ENCODE measurements around the gene RAB13.

RAB13 gene

DNA sequence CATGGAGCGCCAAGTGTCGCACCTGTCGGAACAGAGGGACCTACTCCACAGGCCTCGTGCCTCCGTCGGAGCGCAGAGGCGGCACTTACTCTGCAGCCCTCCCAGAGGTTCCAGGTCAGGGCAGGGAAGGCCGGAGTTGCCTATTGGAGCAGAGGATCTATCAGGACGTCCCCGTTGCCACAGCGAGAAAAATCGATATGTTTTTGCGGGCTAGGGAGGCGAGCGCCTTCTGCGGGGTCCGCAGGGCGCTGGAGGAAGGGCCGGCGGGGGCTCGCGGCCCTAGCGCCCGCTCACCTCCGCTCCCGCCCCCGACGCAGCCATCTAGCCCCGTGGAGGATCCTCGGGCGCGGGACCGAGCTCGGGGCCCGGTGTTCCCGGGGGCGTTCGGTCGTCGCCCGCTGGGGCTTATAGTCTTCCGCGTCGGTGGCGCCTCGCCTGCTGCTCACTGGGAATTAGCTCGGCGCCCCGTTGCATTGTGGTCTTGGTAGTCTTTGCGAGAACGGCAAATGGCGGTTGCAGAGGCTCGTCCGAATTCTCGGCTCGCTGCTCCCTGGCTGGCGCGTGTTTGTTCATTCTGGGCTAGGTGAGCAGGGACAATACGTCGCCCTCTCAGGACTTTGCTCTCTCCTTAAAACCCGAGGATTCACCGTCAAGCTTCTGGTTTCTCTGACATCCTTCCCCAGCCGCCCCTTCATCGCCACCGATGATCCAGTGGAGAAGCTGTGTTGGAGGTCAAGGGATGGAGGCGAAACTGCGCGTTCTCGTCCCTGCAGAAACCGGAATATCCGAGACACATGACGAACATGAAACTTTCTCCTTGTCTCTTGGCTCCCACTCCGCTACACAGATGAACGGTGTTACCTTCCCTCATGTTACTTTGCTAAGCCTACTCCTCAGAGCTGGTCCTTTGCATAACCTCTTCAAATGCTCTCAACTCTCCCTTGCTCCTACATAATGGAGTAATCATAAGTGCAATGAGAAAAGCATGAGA lies 8.6 kb downstream of the RAB13 start, which contains the start of gene JTB:
JTB (minus strand) TSS at position 425 of the 991 bp plus-strand sequence; CDS start at position 3, 422 bp downstream.
- Histone ChIP-seq H4K8ac (ENCODE audit: low read depth, low read length) (no peak within 1 kb of the TSS), H3K4me3 (ENCODE audit: low read length) (peak within 1 kb of the TSS; percentile 93), H3K79me2 (ENCODE audit: control insufficient read depth, insufficient read depth, low read length) (peaks cover 11% of the 10 kb centered on the region), H2AK5ac (ENCODE audit: low read length) (no peak within 1 kb of the TSS), H3K27ac (ENCODE audit: low read depth, low read length) (peak within 1 kb of the TSS; percentile 70), H3K18ac (ENCODE audit: low read length) (peak within 1 kb of the TSS; percentile 57), H2BK15ac (replicated peaks; ENCODE audit: low read depth) (no peak within 1 kb of the TSS), H3K4ac (ENCODE audit: low read depth, low read length) (no peak within 1 kb of the TSS), H3K4me2 (ENCODE audit: low read length) (peak within 1 kb of the TSS; percentile 97), H4K5ac (ENCODE audit: low read length) (no peak within 1 kb of the TSS), H2BK120ac (ENCODE audit: low read depth, low read length) (no peak within 1 kb of the TSS), H3K56ac (ENCODE audit: low read length) (peak within 1 kb of the TSS; percentile 88), H3K4me1 (ENCODE audit: control insufficient read depth, low read depth, low read length) (no peaks in the 10 kb centered on the region), H3K9ac (ENCODE audit: low read length) (peak within 1 kb of the TSS; percentile 85), H3K79me1 (ENCODE audit: low read length) (peaks cover 3% of the 10 kb centered on the region), H2BK5ac (ENCODE audit: low read length) (no peak within 1 kb of the TSS), H3K23ac (ENCODE audit: low read length) (no peak within 1 kb of the TSS), H3K27me3 (ENCODE audit: insufficient read depth, low read length, poor library complexity) (no peaks in the 10 kb centered on the region), H3K36me3 (ENCODE audit: control insufficient read depth, insufficient read depth, low read length) (peaks cover 9% of the 10 kb centered on the region)
- no CpG with 5 or more reads among the region's 75 CpGs for WGBS (ENCODE audit: extremely low coverage, insufficient coverage, low lambda C conversion rate)
- peak; percentile 92 for DNase-seq

DNA sequence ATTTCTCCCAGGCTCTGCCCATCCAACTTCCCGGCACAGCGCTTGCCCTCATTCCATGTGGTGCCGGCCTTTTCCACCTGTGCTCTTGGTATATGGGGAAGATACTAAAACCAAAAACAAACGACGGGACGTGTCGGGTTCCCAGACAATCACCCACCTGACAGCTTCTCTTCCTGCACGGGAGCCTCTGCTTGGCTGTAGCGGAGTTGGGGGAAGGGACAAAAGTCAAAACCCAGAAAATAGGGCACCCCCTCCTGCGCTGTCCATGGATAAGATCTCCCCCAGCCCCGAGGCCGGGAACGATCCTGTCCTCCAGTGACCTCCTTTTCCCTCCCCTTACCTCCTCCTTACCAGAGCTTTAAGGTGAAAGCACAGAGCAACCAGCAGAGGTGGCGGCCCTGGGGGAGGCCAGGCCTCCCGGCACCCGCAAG lies 9.3 kb downstream of the RAB13 start:
- Histone ChIP-seq H2AK5ac (ENCODE audit: low read length) (no peak overlapping the region), H3K4me2 (ENCODE audit: low read length) (peak overlapping the region; percentile 55), H2BK120ac (ENCODE audit: low read depth, low read length) (no peak overlapping the region), H3K9ac (ENCODE audit: low read length) (peak overlapping the region; percentile 85), H3K79me1 (ENCODE audit: low read length) (peaks cover 3% of the 10 kb centered on the region), H3K27me3 (ENCODE audit: insufficient read depth, low read length, poor library complexity) (no peaks in the 10 kb centered on the region), H3K27ac (ENCODE audit: low read depth, low read length) (peak overlapping the region; percentile 70), H2BK5ac (ENCODE audit: low read length) (no peak overlapping the region), H3K18ac (ENCODE audit: low read length) (peak overlapping the region; percentile 57), H4K8ac (ENCODE audit: low read depth, low read length) (no peak overlapping the region), H3K79me2 (ENCODE audit: control insufficient read depth, insufficient read depth, low read length) (peaks cover 11% of the 10 kb centered on the region), H3K4me3 (ENCODE audit: low read length) (peak overlapping the region; percentile 93), H3K23ac (ENCODE audit: low read length) (no peak overlapping the region), H4K5ac (ENCODE audit: low read length) (no peak overlapping the region), H3K4me1 (ENCODE audit: control insufficient read depth, low read depth, low read length) (no peaks in the 10 kb centered on the region), H2BK15ac (replicated peaks; ENCODE audit: low read depth) (no peak overlapping the region), H3K56ac (ENCODE audit: low read length) (peak overlapping the region; percentile 88), H3K4ac (ENCODE audit: low read depth, low read length) (no peak overlapping the region), H3K36me3 (ENCODE audit: control insufficient read depth, insufficient read depth, low read length) (peaks cover 9% of the 10 kb centered on the region)
- no peak for DNase-seq
- no CpG with 5 or more reads among the region's 16 CpGs for WGBS (ENCODE audit: extremely low coverage, insufficient coverage, low lambda C conversion rate)

DNA sequence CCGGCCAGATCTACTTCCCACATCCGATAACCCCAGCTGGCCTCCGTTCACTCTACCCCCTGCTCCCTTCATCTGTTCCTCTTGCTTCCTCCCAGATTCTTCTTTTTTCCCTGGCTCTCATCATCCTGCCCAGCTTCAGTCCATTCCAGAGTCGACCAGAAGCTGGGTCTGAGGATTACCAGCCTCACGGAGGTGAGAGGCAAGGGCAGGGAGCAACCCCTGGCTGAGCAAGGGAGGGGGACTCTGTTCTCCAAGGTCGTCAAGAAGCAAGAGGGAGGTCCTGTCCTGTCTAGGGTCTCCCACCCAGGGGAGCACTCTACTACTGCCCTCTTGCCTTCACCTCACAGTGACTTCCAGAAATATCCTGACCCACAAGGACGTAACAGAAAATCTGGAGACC lies 12.6 kb downstream of the RAB13 start:
- no peaks in the 10 kb centered on the region for H3K4me1 ChIP-seq (ENCODE audit: control insufficient read depth, low read depth, low read length)
- H4K5ac ChIP-seq (ENCODE audit: low read length) = no peak overlapping the region
- H3K9ac ChIP-seq (ENCODE audit: low read length) = no peak overlapping the region
- no peak overlapping the region for H3K4me2 ChIP-seq (ENCODE audit: low read length)
- no peak overlapping the region for H3K27ac ChIP-seq (ENCODE audit: low read depth, low read length)
- H2BK15ac ChIP-seq (replicated peaks; ENCODE audit: low read depth) = no peak overlapping the region
- H4K8ac ChIP-seq (ENCODE audit: low read depth, low read length) = no peak overlapping the region
- no peaks in the 10 kb centered on the region for H3K27me3 ChIP-seq (ENCODE audit: insufficient read depth, low read length, poor library complexity)
- DNase-seq = no peak
- H2BK5ac ChIP-seq (ENCODE audit: low read length) = no peak overlapping the region
- no peak overlapping the region for H3K4me3 ChIP-seq (ENCODE audit: low read length)
- H3K18ac ChIP-seq (ENCODE audit: low read length) = no peak overlapping the region
- H3K56ac ChIP-seq (ENCODE audit: low read length) = no peak overlapping the region
- peaks cover 5% of the 10 kb centered on the region for H3K79me1 ChIP-seq (ENCODE audit: low read length)
- no CpG with 5 or more reads among the region's 7 CpGs for WGBS (ENCODE audit: extremely low coverage, insufficient coverage, low lambda C conversion rate)
- no peak overlapping the region for H2BK120ac ChIP-seq (ENCODE audit: low read depth, low read length)
- peaks cover 11% of the 10 kb centered on the region for H3K79me2 ChIP-seq (ENCODE audit: control insufficient read depth, insufficient read depth, low read length)
- H3K36me3 ChIP-seq (ENCODE audit: control insufficient read depth, insufficient read depth, low read length) = peaks cover 6% of the 10 kb centered on the region
- no peak overlapping the region for H3K23ac ChIP-seq (ENCODE audit: low read length)
- no peak overlapping the region for H3K4ac ChIP-seq (ENCODE audit: low read depth, low read length)
- no peak overlapping the region for H2AK5ac ChIP-seq (ENCODE audit: low read length)

DNA sequence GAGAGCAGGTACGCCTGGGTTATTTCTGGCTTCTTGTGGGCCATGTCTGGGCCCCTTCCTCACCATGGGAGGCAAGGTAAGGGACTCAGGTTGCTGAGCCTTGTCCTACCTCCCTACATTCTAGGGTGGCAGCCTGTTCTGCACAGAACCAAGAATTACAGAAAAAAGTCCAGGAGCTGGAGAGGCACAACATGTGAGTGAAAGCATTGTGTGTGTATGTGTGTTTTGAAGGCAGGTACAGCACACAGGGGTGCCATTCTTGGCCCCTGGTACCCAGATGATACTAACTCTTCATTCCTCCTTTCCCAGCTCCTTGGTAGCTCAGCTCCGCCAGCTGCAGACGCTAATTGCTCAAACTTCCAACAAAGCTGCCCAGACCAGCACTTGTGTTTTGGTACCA lies 13.1 kb downstream of the RAB13 start:
- H3K79me1 ChIP-seq (ENCODE audit: low read length) = peaks cover 5% of the 10 kb centered on the region
- H3K4me1 ChIP-seq (ENCODE audit: control insufficient read depth, low read depth, low read length) = no peaks in the 10 kb centered on the region
- no peak overlapping the region for H4K8ac ChIP-seq (ENCODE audit: low read depth, low read length)
- peaks cover 6% of the 10 kb centered on the region for H3K36me3 ChIP-seq (ENCODE audit: control insufficient read depth, insufficient read depth, low read length)
- no peak overlapping the region for H3K23ac ChIP-seq (ENCODE audit: low read length)
- H3K4me3 ChIP-seq (ENCODE audit: low read length) = no peak overlapping the region
- no peak overlapping the region for H2BK5ac ChIP-seq (ENCODE audit: low read length)
- H3K27ac ChIP-seq (ENCODE audit: low read depth, low read length) = no peak overlapping the region
- H2BK120ac ChIP-seq (ENCODE audit: low read depth, low read length) = no peak overlapping the region
- no peak overlapping the region for H2AK5ac ChIP-seq (ENCODE audit: low read length)
- no peak overlapping the region for H3K18ac ChIP-seq (ENCODE audit: low read length)
- H2BK15ac ChIP-seq (replicated peaks; ENCODE audit: low read depth) = no peak overlapping the region
- H3K56ac ChIP-seq (ENCODE audit: low read length) = no peak overlapping the region
- H3K79me2 ChIP-seq (ENCODE audit: control insufficient read depth, insufficient read depth, low read length) = peaks cover 11% of the 10 kb centered on the region
- H3K9ac ChIP-seq (ENCODE audit: low read length) = no peak overlapping the region
- DNase-seq = no peak
- H3K4ac ChIP-seq (ENCODE audit: low read depth, low read length) = no peak overlapping the region
- H4K5ac ChIP-seq (ENCODE audit: low read length) = no peak overlapping the region
- no CpG with 5 or more reads among the region's 3 CpGs for WGBS (ENCODE audit: extremely low coverage, insufficient coverage, low lambda C conversion rate)
- no peak overlapping the region for H3K4me2 ChIP-seq (ENCODE audit: low read length)
- no peaks in the 10 kb centered on the region for H3K27me3 ChIP-seq (ENCODE audit: insufficient read depth, low read length, poor library complexity)

DNA sequence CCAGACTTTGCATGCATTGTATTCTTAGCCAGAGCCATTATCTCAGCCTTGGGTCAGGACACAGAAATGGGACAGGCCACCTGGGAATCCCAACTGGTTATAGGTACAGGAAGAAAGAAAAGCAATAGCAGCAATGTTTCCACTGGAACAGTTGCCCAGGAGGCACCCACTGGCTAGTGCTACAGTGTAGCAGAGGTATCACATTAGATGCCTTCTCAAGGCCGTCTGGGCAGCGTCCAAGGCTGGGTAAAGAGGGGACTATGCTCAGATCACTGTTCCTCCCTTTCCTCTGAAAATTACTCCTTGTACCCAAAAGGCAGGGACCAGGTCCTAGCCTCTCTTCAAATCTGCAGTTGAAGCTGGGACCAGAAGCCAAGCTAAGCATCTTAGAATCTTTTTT lies 15.8 kb downstream of the RAB13 start:
- peaks cover 3% of the 10 kb centered on the region for H3K36me3 ChIP-seq (ENCODE audit: control insufficient read depth, insufficient read depth, low read length)
- no CpG with 5 or more reads among the region's 2 CpGs for WGBS (ENCODE audit: extremely low coverage, insufficient coverage, low lambda C conversion rate)
- no peak overlapping the region for H3K27ac ChIP-seq (ENCODE audit: low read depth, low read length)
- no peak overlapping the region for H3K23ac ChIP-seq (ENCODE audit: low read length)
- H2BK5ac ChIP-seq (ENCODE audit: low read length) = no peak overlapping the region
- no peak overlapping the region for H3K4me2 ChIP-seq (ENCODE audit: low read length)
- H3K9ac ChIP-seq (ENCODE audit: low read length) = no peak overlapping the region
- H4K5ac ChIP-seq (ENCODE audit: low read length) = no peak overlapping the region
- no peak overlapping the region for H2BK15ac ChIP-seq (replicated peaks; ENCODE audit: low read depth)
- no peak for DNase-seq
- H3K18ac ChIP-seq (ENCODE audit: low read length) = no peak overlapping the region
- no peak overlapping the region for H2AK5ac ChIP-seq (ENCODE audit: low read length)
- no peak overlapping the region for H3K4ac ChIP-seq (ENCODE audit: low read depth, low read length)
- no peak overlapping the region for H3K56ac ChIP-seq (ENCODE audit: low read length)
- H2BK120ac ChIP-seq (ENCODE audit: low read depth, low read length) = no peak overlapping the region
- H3K27me3 ChIP-seq (ENCODE audit: insufficient read depth, low read length, poor library complexity) = no peaks in the 10 kb centered on the region
- H3K4me1 ChIP-seq (ENCODE audit: control insufficient read depth, low read depth, low read length) = peaks cover 2% of the 10 kb centered on the region
- H3K4me3 ChIP-seq (ENCODE audit: low read length) = no peak overlapping the region
- no peak overlapping the region for H4K8ac ChIP-seq (ENCODE audit: low read depth, low read length)
- no peaks in the 10 kb centered on the region for H3K79me2 ChIP-seq (ENCODE audit: control insufficient read depth, insufficient read depth, low read length)
- H3K79me1 ChIP-seq (ENCODE audit: low read length) = peaks cover 2% of the 10 kb centered on the region
